HCT116 (cell line): ENCODE results near the gene ARNT2. TPM values are rescaled to one million over a fixed set of nuclear protein-coding genes. Genes with fewer than 3 reads are reported as not detected.

Experiments
- ATAC-seq: fragments of 200-7000 bp; cut with Tn5 transposase; 2 replicates; pipeline ENCODE4 v1.9.1; 2020; ENCODE audit warnings: mild to moderate bottlenecking, moderate library complexity
- BruUV-seq: library from RNA; stranded (reverse); fragments of 400-500 nt; replicated peaks from 2 replicates; lab custom pipeline; 2021; lab: Mats Ljungman, UMichigan
- CTCF ChIA-PET: fragments of 300-600 bp; sonication (Branson Sonifier 250); formaldehyde crosslinking; loops from one replicate; lab custom pipeline; 2021; ENCODE audit warnings: antibody characterized with exemption; lab: Charles Lee
- POLR2A ChIA-PET: fragments of 300-600, 350-600 bp; sonication (Branson Sonifier 250); formaldehyde crosslinking; loops from one replicate; lab custom pipeline; 2021; ENCODE audit warnings: antibody characterized with exemption; lab: Charles Lee
- RAD21 ChIA-PET, 2 experiments: fragments of 300-600 bp; sonication (Branson Sonifier 250); formaldehyde crosslinking; loops; one replicate each; lab custom pipeline; 2023; ENCODE audit warnings: low total read pairs in 2 of 2; ENCODE audit not compliant: uncharacterized antibody in 2 of 2, unreplicated experiment in 2 of 2, low non-redundant PET in 1 of 2; lab: Charles Lee
- DNase-seq: peaks from one replicate; pipeline ENCODE4 v3.0.0-alpha.2; 2010; ENCODE audit warnings: low read depth, low spot score
- H2AFZ ChIP-seq: fragments of 200-600 bp; shearing (Covaris generic), sonication (generic); 2 replicates; pipeline ENCODE4 v1.6.1; 2017; ENCODE audit warnings: low read depth, mixed run types, mixed read lengths, antibody characterized with exemption, low read length; ENCODE audit not compliant: poor library complexity, severe bottlenecking
- H3K27ac ChIP-seq: 2 replicates; pipeline ENCODE4 v1.5.1; 2012; ENCODE audit warnings: low read depth, low read length
- H3K27me3 ChIP-seq: fragments of 200-600 bp; sonication (generic); 2 replicates; pipeline ENCODE4 v1.6.1; 2016; ENCODE audit warnings: mixed run types, low read length, mixed read lengths; ENCODE audit not compliant: insufficient read depth
- H3K36me3 ChIP-seq, 2 experiments: fragments of 200-500 bp in 1 of 2; fragments of 200-600 bp in 1 of 2; sonication (Bioruptor generic) in 1 of 2; sonication (generic) in 1 of 2; 2 replicates each; pipeline versions ENCODE4 v1.5.1 to v1.6.1; 2014 to 2016; ENCODE audit warnings: low read length in 2 of 2, inconsistent platforms in 1 of 2, mixed read lengths in 1 of 2, mixed run types in 1 of 2; ENCODE audit not compliant: insufficient read depth in 2 of 2, control insufficient read depth in 1 of 2
- H3K4me1 ChIP-seq, 2 experiments: fragments of 200-600 bp in 1 of 2; sonication (generic) in 1 of 2; 2 replicates each; pipeline versions ENCODE4 v1.5.1 to v1.6.1; 2012 to 2017; ENCODE audit warnings: low read length in 2 of 2, inconsistent platforms in 1 of 2, mild to moderate bottlenecking in 1 of 2, mixed read lengths in 1 of 2, mixed run types in 1 of 2, moderate library complexity in 1 of 2; ENCODE audit not compliant: insufficient read depth in 2 of 2, control insufficient read depth in 1 of 2
- H3K4me2 ChIP-seq: fragments of 200-600 bp; sonication (generic); 2 replicates; pipeline ENCODE4 v1.6.1; 2017; ENCODE audit warnings: mixed run types, low read length, mixed read lengths
- H3K4me3 ChIP-seq, 2 experiments: fragments of 200-600 bp in 1 of 2; sonication (generic) in 1 of 2; replicated peaks in 1 of 2; 2 replicates each; pipeline ENCODE4 v1.5.1; 2011 to 2016; ENCODE audit warnings: low read length in 2 of 2, control low read depth in 1 of 2, low read depth in 1 of 2, mild to moderate bottlenecking in 1 of 2, mixed read lengths in 1 of 2, mixed run types in 1 of 2
- H3K79me2 ChIP-seq: fragments of 200-600 bp; sonication (generic); 2 replicates; pipeline ENCODE4 v1.6.1; 2017; ENCODE audit warnings: mild to moderate bottlenecking, mixed run types, low read length, moderate library complexity, mixed read lengths; ENCODE audit not compliant: insufficient read depth
- H3K9ac ChIP-seq: fragments of 200-600 bp; sonication (generic); 2 replicates; pipeline ENCODE4 v1.6.1; 2016; ENCODE audit warnings: low read length, mixed read lengths
- H3K9me2 ChIP-seq: fragments of 200-600 bp; sonication (generic), shearing (Covaris generic); 2 replicates; pipeline ENCODE4 v1.6.1; 2017; ENCODE audit warnings: mixed run types, mild to moderate bottlenecking, moderate library complexity; ENCODE audit not compliant: insufficient read depth
- H3K9me3 ChIP-seq, 2 experiments: fragments of 200-500 bp in 1 of 2; fragments of 200-600 bp in 1 of 2; sonication (Bioruptor generic) in 1 of 2; sonication (generic) in 1 of 2; 2 replicates each; pipeline ENCODE4 v1.6.1; 2014 to 2017; ENCODE audit warnings: low read length in 2 of 2, mixed read lengths in 2 of 2, inconsistent platforms in 1 of 2, low read depth in 1 of 2, mild to moderate bottlenecking in 1 of 2, mixed run types in 1 of 2, moderate library complexity in 1 of 2; ENCODE audit not compliant: control insufficient read depth in 1 of 2, insufficient read depth in 1 of 2
- H4K20me1 ChIP-seq: fragments of 200-600 bp; sonication (generic), shearing (Covaris generic); 2 replicates; pipeline ENCODE4 v1.6.1; 2017; ENCODE audit warnings: mixed run types, mild to moderate bottlenecking, moderate library complexity; ENCODE audit not compliant: insufficient read depth
- CEBPB ChIP-seq: IDR thresholded peaks from 2 replicates; pipeline ENCODE4 v1.6.1; 2012; ENCODE audit warnings: low read depth
- EZH2 ChIP-seq: fragments of 200-600 bp; sonication (generic); IDR thresholded peaks from 2 replicates; pipeline ENCODE4 v1.6.1; 2017; ENCODE audit warnings: antibody characterized with exemption, mixed run types
- EZH2phosphoT487 ChIP-seq: fragments of 200-600 bp; IDR thresholded peaks from 2 replicates; pipeline ENCODE4 v1.6.1; 2018; ENCODE audit warnings: antibody characterized with exemption, borderline replicate concordance
- POLR2A ChIP-seq: IDR thresholded peaks from 2 replicates; pipeline ENCODE4 v1.7.0; 2011; ENCODE audit warnings: borderline replicate concordance; ENCODE audit not compliant: insufficient read depth, insufficient read length; ENCODE audit errors: extremely low read depth
- POLR2AphosphoS5 ChIP-seq: IDR thresholded peaks from 2 replicates; pipeline ENCODE4 v1.6.1; 2011; ENCODE audit warnings: mild to moderate bottlenecking, low read depth, low read length, moderate library complexity
- SIN3A ChIP-seq: IDR thresholded peaks from 2 replicates; pipeline ENCODE4 v1.6.1; 2012; ENCODE audit warnings: low read depth
- TCF7L2 ChIP-seq: IDR thresholded peaks from 2 replicates; pipeline ENCODE4 v1.7.0; 2011; ENCODE audit warnings: borderline replicate concordance, inconsistent platforms; ENCODE audit not compliant: insufficient read depth, insufficient read length; ENCODE audit errors: extremely low read depth
- ZNF274 ChIP-seq: fragments of 200-500 bp; sonication (Bioruptor generic); IDR thresholded peaks from 2 replicates; pipeline ENCODE4 v1.6.1; 2014; ENCODE audit warnings: mild to moderate bottlenecking, low read depth, low read length, inconsistent platforms
- intact Hi-C: fragments of 100-400 bp; cut with micrococcal nuclease; formaldehyde crosslinking; loops from 2 replicates; pipeline ENCODE4 v1.10.0; 2022
- total RNA-seq: library from RNA; stranded (reverse); gene quantifications from one replicate; pipeline ENCODE4 v1.2.1, GENCODE V29; 2021; ENCODE audit not compliant: unreplicated experiment
- TF ChIP-seq, protein P1 (sequence below): IDR thresholded peaks from 2 replicates; pipeline ENCODE4 v1.6.1; 2011; ENCODE audit warnings: mild to moderate bottlenecking, low read length, moderate library complexity; ENCODE audit not compliant: insufficient replicate concordance; ENCODE audit errors: extremely low read depth
- TF ChIP-seq, protein P2 (sequence below): IDR thresholded peaks from 2 replicates; pipeline ENCODE4 v1.6.1; 2012

ARNT2 gene
- total RNA-seq, 1 experiment from 2014 or later, result 3.0 TPM

GRCh38 chr15:80445300-80446041 lies 41.3 kb downstream of the ARNT2 start (continued):
- TF ChIP-seq POLR2AphosphoS5, result no peak
- TF ChIP-seq POLR2A, result no peak
- TF ChIP-seq, protein P1, sequence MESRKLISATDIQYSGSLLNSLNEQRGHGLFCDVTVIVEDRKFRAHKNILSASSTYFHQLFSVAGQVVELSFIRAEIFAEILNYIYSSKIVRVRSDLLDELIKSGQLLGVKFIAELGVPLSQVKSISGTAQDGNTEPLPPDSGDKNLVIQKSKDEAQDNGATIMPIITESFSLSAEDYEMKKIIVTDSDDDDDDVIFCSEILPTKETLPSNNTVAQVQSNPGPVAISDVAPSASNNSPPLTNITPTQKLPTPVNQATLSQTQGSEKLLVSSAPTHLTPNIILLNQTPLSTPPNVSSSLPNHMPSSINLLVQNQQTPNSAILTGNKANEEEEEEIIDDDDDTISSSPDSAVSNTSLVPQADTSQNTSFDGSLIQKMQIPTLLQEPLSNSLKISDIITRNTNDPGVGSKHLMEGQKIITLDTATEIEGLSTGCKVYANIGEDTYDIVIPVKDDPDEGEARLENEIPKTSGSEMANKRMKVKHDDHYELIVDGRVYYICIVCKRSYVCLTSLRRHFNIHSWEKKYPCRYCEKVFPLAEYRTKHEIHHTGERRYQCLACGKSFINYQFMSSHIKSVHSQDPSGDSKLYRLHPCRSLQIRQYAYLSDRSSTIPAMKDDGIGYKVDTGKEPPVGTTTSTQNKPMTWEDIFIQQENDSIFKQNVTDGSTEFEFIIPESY, result no peak
- TF ChIP-seq CEBPB, result no peak
- no peak for TF ChIP-seq EZH2phosphoT487

GRCh38 chr15:80447077-80447476 lies 42.9 kb downstream of the ARNT2 start:
- BruUV-seq, result no TSS peak
- Histone ChIP-seq H4K20me1 (no peaks in the 10 kb centered on the region), H3K27ac (no peak overlapping the region), H3K79me2 (no peaks in the 10 kb centered on the region), H3K4me1 (peaks cover 0 to 6% of the 10 kb centered on the region in 2 experiments; a peak in 1 of 4 replicates), H3K9ac (no peak overlapping the region), H3K9me2 (no peaks in the 10 kb centered on the region), H2AFZ (no peak overlapping the region), H3K9me3 (no peaks in the 10 kb centered on the region), H3K36me3 (no peaks in the 10 kb centered on the region), H3K4me2 (no peak overlapping the region), H3K4me3 (no peak overlapping the region), H3K27me3 (no peaks in the 10 kb centered on the region)
- DNase-seq, result no peak
- ATAC-seq, result no peak
- ChIA-PET RAD21 (no interaction called here), POLR2A (no interaction called here), CTCF (no interaction called here)
- no peak for TF ChIP-seq CEBPB
- no peak for TF ChIP-seq TCF7L2
- TF ChIP-seq SIN3A, result no peak
- no peak for TF ChIP-seq EZH2
- TF ChIP-seq ZNF274, result no peak
- TF ChIP-seq POLR2A, result no peak
- TF ChIP-seq, protein P1, result no peak
- TF ChIP-seq, protein P2, sequence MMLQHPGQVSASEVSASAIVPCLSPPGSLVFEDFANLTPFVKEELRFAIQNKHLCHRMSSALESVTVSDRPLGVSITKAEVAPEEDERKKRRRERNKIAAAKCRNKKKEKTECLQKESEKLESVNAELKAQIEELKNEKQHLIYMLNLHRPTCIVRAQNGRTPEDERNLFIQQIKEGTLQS, result no peak
- intact Hi-C loops, result no loop called here
